Adrenal gland (tissue), 12 donors: Measurements from ENCODE around the gene NUDT15. TPM values are rescaled to one million over a fixed set of nuclear protein-coding genes. Genes with fewer than 3 reads are reported as not detected.

Experiments used
- DNase-seq, 7 donors: peaks; one replicate each; pipeline ENCODE4 v3.0.0-alpha.2; 2019 to 2020
- H3K27ac ChIP-seq, 5 donors: fragments of 200-600 bp; sonication (generic) in 4 of 5; 1 replicate in 3 of 5; 2 replicates in 2 of 5; pipeline versions ENCODE4 v1.5.1 to v1.8.0; 2016 to 2020; ENCODE audit warnings: mild to moderate bottlenecking in 1 of 5
- H3K27me3 ChIP-seq: fragments of 200-600 bp; 2 replicates; pipeline ENCODE4 v1.8.0; 2021
- H3K36me3 ChIP-seq, 2 donors: fragments of 200-600 bp; replicated peaks in 1 of 2; 1 replicate in 1 of 2; 2 replicates in 1 of 2; pipeline versions ENCODE4 v1.5.1 to v1.8.0; 2018 to 2022
- H3K4me1 ChIP-seq, 2 donors: fragments of 200-600 bp; replicated peaks in 1 of 2; 1 replicate in 1 of 2; 2 replicates in 1 of 2; pipeline versions ENCODE4 v1.5.1 to v1.8.0; 2018 to 2021
- H3K4me3 ChIP-seq, 4 donors: fragments of 200-600 bp; sonication (generic) in 3 of 4; one replicate each; pipeline ENCODE4 v1.5.1; 2016 to 2018
- H3K9me3 ChIP-seq, 3 donors: fragments of 200-600 bp; sonication (generic) in 1 of 3; replicated peaks in 1 of 3; 1 replicate in 2 of 3; 2 replicates in 1 of 3; pipeline versions ENCODE4 v1.5.1 to v1.8.0; 2016 to 2021
- CTCF ChIP-seq, 6 experiments: fragments of 450-650 bp in 4 of 6; fragments of 200-600 bp in 2 of 6; sonication (generic) in 1 of 6; IDR thresholded peaks; 1 replicate in 5 of 6; 2 replicates in 1 of 6; pipeline versions ENCODE4 v1.5.1 to v1.8.0; 2016 to 2021; ENCODE audit warnings: antibody characterized with exemption in 6 of 6, mild to moderate bottlenecking in 2 of 6, moderate library complexity in 1 of 6
- POLR2A ChIP-seq, 2 donors: fragments of 450-650 bp; IDR thresholded peaks; one replicate each; pipeline ENCODE4 v1.6.1; 2017; ENCODE audit warnings: antibody characterized with exemption in 2 of 2, mild to moderate bottlenecking in 2 of 2, moderate library complexity in 1 of 2
- WGBS, 4 donors: extraction: QIAGEN DNeasy Blood & Tissue Kit in 2 of 4; methylation state at CpG; one replicate each; pipeline versions ENCODE4 v1.1.5 to v1.1.7; 2013 to 2017; 5-methylcytosine and 5-hydroxymethylcytosine counted together
- intact Hi-C, 2 donors: fragments of 100-400 bp; cut with DNase I; formaldehyde crosslinking; loops; one replicate each; pipeline versions ENCODE4 v1.14.1 to v1.15.0; 2022 to 2023
- polyA plus RNA-seq, 3 donors: library from polyadenylated mRNA; stranded (reverse); fragments of 200-250 nt in 2 of 3; fragments of 350-450 nt in 1 of 3; fragmentation: Illumina TruSeq in 1 of 3; extraction: RNeasy Lipid Tissue Mini Kit (QIAGEN cat#74804) in 1 of 3; gene quantifications; one replicate each; pipeline ENCODE4 v1.2.3, GENCODE V29; 2013 to 2014
- total RNA-seq, 9 donors: library from RNA; depleted of rRNA in 4 of 9; stranded (reverse); fragments of >200 nt in 4 of 9; fragments of 120-200 nt in 1 of 9; fragmentation: NEBNext Ultra II Directional in 1 of 9; extraction: Animal tissue kit (Norgen Biotek cat#: 25700) in 1 of 9; gene quantifications; one replicate each; pipeline versions ENCODE4 v1.1.0 to v1.2.4, GENCODE V29; 2013 to 2023
- donor health status: healthy with polysubstance abuse.
- donor health status: Bipolar disorder and iron deficiency.
- donor health status: DM: yes; HTN: yes; CAD: no.
- donor health status: DM: no; HTN: no; CAD: no.
- donor health status: DM: no; HTN: no; CAD: no.
- donor health status: DM: yes; HTN: yes; CAD: no.

NUDT15 gene
- total and polyA plus RNA-seq, 12 donors: 4.0 to 20.1 (median 12.0) TPM

GRCh38 chr13:47991859-47992258 lies 45.7 kb upstream of the NUDT15 start:
- intact Hi-C loops: no loop called here
- WGBS, 4 donors: 94 to 96% (median 95%) methylated on average over 4 of the region's 4 CpGs
- DNase-seq: no peak
- peaks cover 0 to 4% of the 10 kb centered on the region in 2 donors for H3K36me3 ChIP-seq
- no peaks in the 10 kb centered on the region for H3K27me3 ChIP-seq
- no peaks in the 10 kb centered on the region for H3K9me3 ChIP-seq
- no peaks in the 10 kb centered on the region for H3K4me1 ChIP-seq
- H3K27ac ChIP-seq: no peak overlapping the region
- H3K4me3 ChIP-seq: no peak overlapping the region
- no peak for TF ChIP-seq POLR2A (IDR thresholded peaks at IDR 0.05)
- TF ChIP-seq CTCF (IDR thresholded peaks at IDR 0.05): no peak

GRCh38 chr13:47997384-47997783 lies 40.1 kb upstream of the NUDT15 start:
- Histone ChIP-seq H3K27ac (no peak overlapping the region), H3K4me3 (no peak overlapping the region), H3K9me3 (no peaks in the 10 kb centered on the region), H3K27me3 (no peaks in the 10 kb centered on the region), H3K36me3 (no peaks in the 10 kb centered on the region), H3K4me1 (peaks cover 0 to 24% of the 10 kb centered on the region in 2 donors)
- TF ChIP-seq CTCF (IDR thresholded peaks at IDR 0.05) (no peak), POLR2A (IDR thresholded peaks at IDR 0.05) (no peak)
- intact Hi-C loops: no loop called here
- 93 to 98% (median 94%) methylated on average over 2 of the region's 2 CpGs for WGBS, 4 donors
- DNase-seq: no peak

GRCh38 chr13:47999973-48000372 lies 37.6 kb upstream of the NUDT15 start:
- intact Hi-C loops: no loop called here
- DNase-seq: no peak
- H3K4me3 ChIP-seq: peak overlapping the region in 1 of 4 donors; percentile 99
- H3K4me1 ChIP-seq: peaks cover 0 to 24% of the 10 kb centered on the region in 2 donors
- H3K27me3 ChIP-seq: no peaks in the 10 kb centered on the region
- no peaks in the 10 kb centered on the region for H3K36me3 ChIP-seq
- 26 to 35% (median 31%) methylated on average over 5 of the region's 5 CpGs for WGBS, 4 donors
- no peak overlapping the region for H3K27ac ChIP-seq
- no peaks in the 10 kb centered on the region for H3K9me3 ChIP-seq
- TF ChIP-seq POLR2A (IDR thresholded peaks at IDR 0.05) (no peak), CTCF (IDR thresholded peaks at IDR 0.05) (no peak)

- H3K9me3 ChIP-seq: no peaks in the 10 kb centered on the region
- H3K4me1 ChIP-seq: peaks cover 0 to 24% of the 10 kb centered on the region in 2 donors
- peak in 5 of 7 donors; percentile 21 to 59 (median 43) for DNase-seq
- H3K4me3 ChIP-seq: peak overlapping the region; percentile 36 to 99 (median 67)
- intact Hi-C loops: no loop called here
- H3K36me3 ChIP-seq: no peaks in the 10 kb centered on the region
- peak overlapping the region in 4 of 5 donors; percentile 28 to 90 (median 77) for H3K27ac ChIP-seq
- no peak for TF ChIP-seq CTCF (IDR thresholded peaks at IDR 0.05)
- no peak for TF ChIP-seq POLR2A (IDR thresholded peaks at IDR 0.05)
- WGBS, 4 donors: 0% methylated on average over 1 to 25 of the region's 25 CpGs
- no peaks in the 10 kb centered on the region for H3K27me3 ChIP-seq
These were observed 36.9 kb upstream of the NUDT15 start for GRCh38 chr13:48000559-48001113.
